ENCODE results near the gene LRRC43.

LRRC43 gene

DNA sequence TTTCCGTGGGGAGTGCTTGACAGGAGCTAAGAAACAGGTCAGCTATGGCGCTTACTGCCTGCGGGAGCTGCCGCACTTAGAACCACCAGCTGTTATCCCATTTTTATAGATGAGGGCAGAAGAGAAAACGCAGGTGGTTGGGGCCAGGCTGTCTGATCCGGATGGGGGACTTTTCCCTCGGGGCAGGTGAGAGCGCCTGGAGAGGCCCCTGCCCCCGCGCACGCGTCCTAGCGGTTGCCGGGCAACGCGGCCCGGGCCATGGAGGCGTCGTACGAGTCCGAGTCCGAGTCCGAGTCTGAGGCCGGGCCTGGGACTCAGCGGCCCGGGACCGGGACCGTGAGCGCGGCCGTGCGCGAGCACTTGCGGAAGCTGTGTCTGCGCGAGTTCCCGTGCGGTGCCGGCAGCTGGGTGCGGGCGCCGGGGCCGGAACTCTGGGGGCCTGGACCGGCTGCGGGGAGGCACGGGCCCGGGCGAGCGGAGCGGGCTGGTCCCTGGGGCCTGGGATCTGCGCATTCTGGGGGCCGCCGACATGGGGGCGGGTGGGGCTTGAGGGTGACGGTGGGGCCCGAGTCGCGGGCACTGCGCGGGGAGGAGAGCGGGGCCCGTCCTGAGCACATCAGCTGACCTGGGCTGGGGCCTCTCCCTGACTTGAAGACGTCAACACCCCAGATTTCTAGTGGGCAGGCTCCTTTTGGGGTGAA is at the start of gene LRRC43:
TSS of gene LRRC43 (plus strand) at position 237 of the 701 bp plus-strand sequence. CDS start at position 259, 22 bp downstream.
- peak; percentile 32 for DNase-seq

DNA sequence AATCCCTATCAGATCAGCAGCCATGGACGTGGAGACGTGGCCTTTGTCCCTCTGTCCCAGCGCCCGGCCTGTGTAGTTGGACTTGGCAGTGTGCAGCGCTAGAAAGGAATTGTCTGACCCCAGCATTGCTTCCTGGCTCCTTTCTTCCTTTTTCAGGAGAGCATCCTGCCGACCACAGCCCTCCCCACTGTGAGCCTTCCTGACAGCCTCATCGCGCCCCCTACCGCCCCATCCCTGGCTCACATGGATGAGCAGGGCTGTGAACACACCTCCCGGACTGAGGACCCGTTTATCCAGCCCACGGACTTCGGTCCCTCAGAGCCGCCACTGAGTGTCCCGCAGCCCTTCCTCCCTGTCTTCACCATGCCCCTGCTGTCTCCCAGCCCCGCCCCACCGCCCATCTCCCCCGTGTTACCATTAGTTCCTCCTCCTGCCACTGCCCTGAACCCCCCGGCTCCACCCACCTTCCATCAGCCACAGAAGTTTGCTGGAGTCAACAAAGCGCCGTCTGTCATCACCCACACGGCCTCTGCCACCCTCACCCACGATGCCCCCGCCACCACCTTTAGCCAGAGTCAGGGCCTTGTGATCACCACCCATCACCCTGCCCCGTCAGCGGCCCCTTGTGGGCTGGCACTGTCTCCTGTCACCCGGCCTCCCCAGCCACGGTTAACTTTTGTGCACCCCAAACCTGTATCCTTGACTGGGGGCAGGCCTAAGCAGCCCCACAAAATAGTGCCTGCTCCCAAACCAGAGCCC is 49.6 kb upstream of the LRRC43 start:
- DNase-seq: no peak

DNA sequence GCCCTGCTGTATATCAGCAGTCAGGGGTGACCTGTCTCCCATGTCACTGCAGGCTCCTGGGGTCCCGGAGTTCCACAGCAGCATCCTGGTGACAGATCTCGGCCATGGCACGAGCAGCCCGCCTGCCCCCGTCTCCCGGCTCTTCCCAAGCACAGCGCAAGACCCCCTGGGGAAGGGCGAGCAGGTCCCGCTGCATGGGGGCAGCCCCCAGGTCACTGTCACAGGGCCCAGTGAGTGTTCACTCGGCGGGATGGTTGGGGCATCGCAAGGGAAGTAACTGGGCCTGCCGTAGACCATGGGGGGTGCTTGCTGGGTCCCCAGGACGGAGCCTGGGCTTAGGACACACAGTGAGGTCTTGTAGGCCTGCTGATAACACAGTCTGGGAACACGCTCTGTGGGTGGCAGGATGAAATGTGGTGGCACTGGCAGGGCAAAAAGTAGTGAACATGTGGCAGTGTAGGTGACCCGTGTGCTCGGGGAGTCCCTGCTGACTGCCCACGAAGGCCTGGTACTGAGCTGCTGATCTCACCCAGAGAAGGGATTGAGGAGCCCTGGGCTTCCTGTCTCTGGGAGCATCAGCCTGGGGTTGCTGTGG is 47.4 kb upstream of the LRRC43 start:
- DNase-seq: no peak

GRCh38 chr12:122137229-122137628 is 45.7 kb upstream of the LRRC43 start:
- DNase-seq: no peak

DNA sequence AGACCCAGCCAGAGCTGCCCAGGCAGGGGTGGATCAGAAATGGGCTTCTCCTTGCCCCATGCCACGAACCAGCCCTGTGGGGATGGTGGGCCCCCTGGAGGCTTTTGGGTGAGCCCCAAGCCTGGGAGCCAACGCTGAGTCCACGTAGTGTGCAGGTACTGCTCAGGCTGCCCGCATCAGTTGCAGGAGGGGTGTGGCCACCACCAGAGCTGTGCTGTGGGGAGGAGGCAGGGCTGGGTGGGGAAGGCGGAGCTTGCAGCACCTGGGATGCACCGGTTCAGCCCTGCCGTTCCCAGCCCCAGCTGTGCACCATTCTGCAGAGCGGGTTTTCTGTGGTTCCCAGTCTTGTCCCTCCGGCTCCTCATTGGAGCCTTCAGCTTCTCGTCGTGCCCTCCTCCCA is 45.2 kb upstream of the LRRC43 start:
- DNase-seq: no peak

DNA sequence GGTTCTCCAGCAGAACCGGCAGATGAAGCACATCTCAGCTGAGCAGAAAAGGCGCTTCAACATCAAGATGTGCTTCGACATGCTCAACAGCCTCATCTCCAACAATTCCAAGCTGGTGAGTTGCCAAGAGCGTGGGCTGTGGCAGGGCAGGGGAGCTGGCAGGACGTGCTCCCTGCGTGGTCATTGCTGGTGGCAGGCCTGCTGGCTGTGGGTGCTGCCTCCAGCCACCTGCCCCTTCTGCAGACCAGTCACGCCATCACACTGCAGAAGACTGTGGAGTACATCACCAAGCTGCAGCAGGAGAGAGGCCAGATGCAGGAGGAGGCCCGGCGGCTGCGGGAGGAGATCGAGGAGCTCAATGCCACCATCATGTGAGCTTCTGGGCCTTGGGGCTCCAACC is 44.7 kb upstream of the LRRC43 start:
- no peak for DNase-seq

DNA sequence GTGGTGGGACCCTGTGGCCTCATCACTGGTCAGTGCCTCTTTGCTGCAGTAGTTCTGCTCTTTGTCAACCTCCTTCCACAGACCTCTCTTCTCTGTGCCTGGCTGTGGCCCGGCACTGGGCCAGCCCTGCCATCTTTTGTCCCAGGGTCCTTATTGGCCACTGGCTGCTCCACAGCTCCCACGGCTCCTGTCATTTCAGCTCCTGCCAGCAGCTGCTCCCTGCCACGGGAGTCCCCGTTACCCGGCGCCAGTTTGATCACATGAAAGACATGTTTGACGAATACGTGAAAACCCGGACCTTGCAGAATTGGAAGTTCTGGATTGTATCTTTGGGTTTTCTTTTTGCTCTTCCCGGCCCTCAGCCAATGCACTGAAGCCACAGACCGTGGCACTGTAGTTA is 44.3 kb upstream of the LRRC43 start:
- no peak for DNase-seq

DNA sequence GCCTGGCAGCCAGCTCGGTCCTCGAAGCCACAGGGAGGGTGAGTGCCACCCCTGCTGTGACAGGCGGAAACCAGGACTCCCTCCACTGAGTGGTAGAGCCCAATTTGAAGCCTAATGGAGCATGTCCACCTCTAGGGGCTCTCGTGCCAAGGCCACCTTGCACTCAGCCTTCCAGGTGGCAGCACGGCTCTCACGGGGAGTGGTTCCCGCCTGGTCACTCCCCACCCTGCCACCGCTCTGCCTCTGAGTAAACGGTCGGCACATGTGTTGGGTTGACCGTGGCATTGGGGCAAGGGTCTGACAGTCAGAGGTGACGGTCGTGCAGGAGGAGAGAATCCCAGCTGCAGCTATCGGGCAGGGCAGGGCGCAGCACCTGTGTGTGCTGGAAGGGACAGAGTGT is 43.7 kb upstream of the LRRC43 start:
- no peak for DNase-seq

- DNase-seq: no peak
Observed at GRCh38 chr12:122139941-122140340, 43.0 kb upstream of the LRRC43 start.

- no peak for DNase-seq
Observed at GRCh38 chr12:122140467-122141257, 42.3 kb upstream of the LRRC43 start.

GRCh38 chr12:122141911-122142725 is 40.8 kb upstream of the LRRC43 start:
- no peak for DNase-seq

DNA sequence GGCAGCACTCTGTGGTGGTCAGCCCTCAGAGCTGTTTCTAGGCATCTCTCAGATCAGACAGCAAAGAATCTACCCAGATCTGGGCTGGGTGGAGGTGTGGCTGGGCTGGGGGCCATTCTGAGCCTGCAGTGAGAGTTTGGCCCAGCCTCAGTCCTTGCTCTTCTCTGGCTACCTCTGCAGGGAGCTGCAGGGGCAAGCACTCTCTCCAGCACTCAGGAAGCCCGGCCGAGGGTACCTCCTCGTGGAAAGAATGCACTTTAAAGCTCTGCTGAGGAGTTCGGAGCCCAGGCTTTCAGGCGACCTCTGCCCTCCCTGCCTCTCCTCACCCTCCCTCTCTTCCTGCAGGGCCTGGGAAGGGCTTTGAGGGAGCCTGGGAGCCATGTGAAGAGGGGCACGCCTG is 40.1 kb upstream of the LRRC43 start:
- DNase-seq: no peak

DNA sequence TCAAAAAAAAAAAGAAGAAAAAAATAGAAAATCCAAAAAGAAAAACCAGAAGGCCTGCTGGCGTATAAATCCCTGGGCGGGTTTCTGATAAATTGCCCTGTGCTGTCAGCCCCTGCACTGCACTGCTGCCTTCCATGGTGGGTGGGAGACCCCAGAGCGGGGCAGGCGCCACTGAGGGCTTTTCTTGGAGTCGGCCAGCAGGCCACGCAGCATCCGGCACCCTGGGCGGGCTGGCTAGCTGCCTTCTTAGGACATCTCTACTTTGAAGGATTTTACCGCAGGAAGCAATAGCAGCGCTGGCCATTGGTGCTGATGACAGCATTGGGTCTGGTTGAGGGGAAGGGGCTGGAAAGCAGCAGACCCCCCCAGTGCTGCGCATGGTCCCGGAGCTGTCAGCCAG is 38.0 kb upstream of the LRRC43 start:
- no peak for DNase-seq

- DNase-seq: no peak
Observed at GRCh38 chr12:122145505-122146330, 37.2 kb upstream of the LRRC43 start.

DNA sequence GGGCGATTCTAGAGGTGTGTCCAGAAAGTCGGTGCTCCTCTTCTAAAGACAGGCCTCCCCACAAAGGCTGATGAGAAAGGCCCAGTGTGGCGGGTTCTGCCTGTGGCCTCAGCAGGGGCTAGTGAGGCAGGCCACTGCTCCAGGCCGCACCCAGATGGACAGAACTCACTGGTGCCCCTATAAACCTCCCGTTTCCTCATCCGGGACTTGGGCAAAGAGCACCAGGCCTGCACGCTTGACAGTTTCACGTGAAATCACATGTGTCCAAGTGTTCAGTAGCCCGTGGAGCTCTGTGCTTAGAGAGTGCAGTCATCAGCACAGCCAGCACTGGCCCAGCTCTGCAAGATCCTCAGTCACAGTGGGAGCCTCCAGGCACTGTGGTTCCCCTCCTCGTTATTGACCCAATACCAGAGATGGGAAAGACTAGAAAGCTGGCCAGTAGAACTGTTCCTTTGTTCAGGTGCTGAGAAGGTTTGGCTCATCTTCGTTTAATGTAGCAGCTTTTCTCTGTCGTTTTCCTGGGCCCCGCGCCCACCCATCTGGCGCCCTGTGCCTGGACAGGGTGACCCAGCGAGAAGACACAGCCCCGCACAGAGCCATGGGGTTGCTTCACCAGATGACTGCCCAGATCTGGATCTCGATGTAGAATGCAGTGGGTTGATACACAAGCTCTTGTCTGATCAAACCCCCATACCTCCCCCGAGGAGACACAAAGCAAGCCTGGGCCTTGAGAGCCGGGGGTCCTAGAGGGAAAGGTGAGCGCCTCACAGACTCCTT is 35.2 kb upstream of the LRRC43 start:
- DNase-seq: no peak

- no peak for DNase-seq
Observed at GRCh38 chr12:122148657-122149056, 34.3 kb upstream of the LRRC43 start.

- DNase-seq: no peak
Observed at GRCh38 chr12:122150127-122150681, 32.7 kb upstream of the LRRC43 start.

DNA sequence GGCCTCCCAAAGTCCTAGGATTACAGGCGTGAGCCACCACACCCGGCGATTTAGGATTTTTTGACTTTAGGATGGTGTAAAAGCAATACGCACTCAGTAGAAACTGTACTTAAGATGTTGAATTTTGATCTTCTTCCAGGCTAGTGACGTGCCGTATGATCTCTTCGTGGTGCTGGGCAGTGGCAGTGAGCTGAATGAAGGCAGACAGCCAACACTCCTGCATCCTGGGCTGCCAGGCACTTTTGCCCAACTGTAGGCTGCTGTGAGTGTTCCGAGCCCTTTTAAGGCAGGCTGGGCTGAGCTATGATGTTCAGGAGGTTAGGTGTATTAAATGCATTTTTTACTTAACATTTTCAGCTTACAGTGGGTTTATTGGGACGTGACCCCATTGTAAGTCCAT is 30.2 kb upstream of the LRRC43 start:
- DNase-seq: no peak

GRCh38 chr12:122155705-122156104 is 27.2 kb upstream of the LRRC43 start:
- no peak for DNase-seq

- DNase-seq: no peak
Observed at GRCh38 chr12:122158700-122159285, 24.1 kb upstream of the LRRC43 start.

Data from activated CD8-positive, alpha-beta memory T cell treated with anti-CD3 and anti-CD28 coated beads, Interleukin-2, amount 50 U/mL, for 4 hours (primary cell).